ENCODE results near the gene DNAJB8.

Gene DNAJB8

GRCh38 chr3:128500556-128500955 is 33.9 kb upstream of the DNAJB8 start:
- TF ChIP-seq MAX (IDR thresholded peaks at IDR 0.05; ENCODE audit: low read depth, low read length) (no peak), POLR2A (IDR thresholded peaks at IDR 0.05; ENCODE audit: extremely low read depth, insufficient read length) (no peak), CTCF (IDR thresholded peaks at IDR 0.05; ENCODE audit: low read depth, low read length) (no peak), MYC (IDR thresholded peaks at IDR 0.05; ENCODE audit: low read depth, low read length) (no peak)
- no peak overlapping the region for H3K4me3 ChIP-seq (ENCODE audit: low read depth, low read length)
- DNase-seq (ENCODE audit: low read depth) = no peak

- TF ChIP-seq POLR2A (IDR thresholded peaks at IDR 0.05; ENCODE audit: extremely low read depth, insufficient read length) (no peak), MAX (IDR thresholded peaks at IDR 0.05; ENCODE audit: low read depth, low read length) (no peak), MYC (IDR thresholded peaks at IDR 0.05; ENCODE audit: low read depth, low read length) (no peak), CTCF (IDR thresholded peaks at IDR 0.05; ENCODE audit: low read depth, low read length) (no peak)
- no peak overlapping the region for H3K4me3 ChIP-seq (ENCODE audit: low read depth, low read length)
- no peak for DNase-seq (ENCODE audit: low read depth)
These were observed 33.1 kb upstream of the DNAJB8 start for GRCh38 chr3:128499724-128500275.

- no peak for TF ChIP-seq MYC (IDR thresholded peaks at IDR 0.05; ENCODE audit: low read depth, low read length)
- DNase-seq (ENCODE audit: low read depth) = no peak
- H3K4me3 ChIP-seq (ENCODE audit: low read depth, low read length) = no peak overlapping the region
These were observed 32.3 kb upstream of the DNAJB8 start for GRCh38 chr3:128498901-128499530.

GRCh38 chr3:128498127-128498626 is 31.5 kb upstream of the DNAJB8 start:
- TF ChIP-seq MAX (IDR thresholded peaks at IDR 0.05; ENCODE audit: low read depth, low read length) (no peak), POLR2A (IDR thresholded peaks at IDR 0.05; ENCODE audit: extremely low read depth, insufficient read length) (no peak)
- no peak for DNase-seq (ENCODE audit: low read depth)
- peak overlapping the region; percentile 21 for H3K4me3 ChIP-seq (ENCODE audit: low read depth, low read length)

GRCh38 chr3:128497305-128498126 is 30.8 kb upstream of the DNAJB8 start:
- TF ChIP-seq MYC (IDR thresholded peaks at IDR 0.05; ENCODE audit: low read depth, low read length) = no peak
- TF ChIP-seq POLR2A (IDR thresholded peaks at IDR 0.05; ENCODE audit: extremely low read depth, insufficient read length) = peak; percentile 15
- peak; percentile 50 for TF ChIP-seq CTCF (IDR thresholded peaks at IDR 0.05; ENCODE audit: low read depth, low read length)
- 0 out of 2 replicates have a peak, but pooled peaks have one; percentile 26 for TF ChIP-seq MAX (IDR thresholded peaks at IDR 0.05; ENCODE audit: low read depth, low read length)
- peak overlapping the region; percentile 32 for H3K4me3 ChIP-seq (ENCODE audit: low read depth, low read length)
- DNase-seq (ENCODE audit: low read depth) = peak; percentile 79

GRCh38 chr3:128496602-128497304 is 30.1 kb upstream of the DNAJB8 start:
- H3K4me3 ChIP-seq (ENCODE audit: low read depth, low read length) = no peak overlapping the region
- TF ChIP-seq MYC (IDR thresholded peaks at IDR 0.05; ENCODE audit: low read depth, low read length) = no peak
- no peak for TF ChIP-seq MAX (IDR thresholded peaks at IDR 0.05; ENCODE audit: low read depth, low read length)
- TF ChIP-seq POLR2A (IDR thresholded peaks at IDR 0.05; ENCODE audit: extremely low read depth, insufficient read length) = no peak
- TF ChIP-seq CTCF (IDR thresholded peaks at IDR 0.05; ENCODE audit: low read depth, low read length) = no peak
- no peak for DNase-seq (ENCODE audit: low read depth)

Measured in NB4 (cell line).